SU-DHL-6 (cell line): Measurements from ENCODE around the gene FBXW7.

ENCODE experiments used
- H2AFZ ChIP-seq: fragments of 200-600 bp; sonication (generic); 2 replicates; pipeline ENCODE4 v1.6.1; 2014; ENCODE audit warnings: low read depth, mild to moderate bottlenecking, moderate library complexity, mixed read lengths, antibody characterized with exemption, low read length; ENCODE audit not compliant: severe bottlenecking
- H3F3A ChIP-seq: fragments of 200-600 bp; shearing (Covaris generic); 2 replicates; pipeline ENCODE4 v1.6.0; 2016; ENCODE audit warnings: antibody characterized with exemption, mild to moderate bottlenecking; ENCODE audit not compliant: insufficient read depth
- H3K27ac ChIP-seq: fragments of 200-600 bp; sonication (generic); 2 replicates; pipeline ENCODE4 v1.5.1; 2016; ENCODE audit warnings: low read depth, mild to moderate bottlenecking, low read length, moderate library complexity, mixed read lengths
- H3K27me3 ChIP-seq: fragments of 200-600 bp; sonication (generic), shearing (Covaris generic); 2 replicates; pipeline ENCODE4 v1.6.0; 2014; ENCODE audit warnings: mild to moderate bottlenecking, low read length
- H3K36me3 ChIP-seq: fragments of 200-600 bp; sonication (generic); 2 replicates; pipeline ENCODE4 v1.6.1; 2014; ENCODE audit warnings: mild to moderate bottlenecking, low read length, mixed read lengths
- H3K4me2 ChIP-seq: fragments of 300-600, 200-600 bp; shearing (Covaris generic), sonication (generic); 2 replicates; pipeline ENCODE4 v1.6.0; 2014; ENCODE audit warnings: low read length, low read depth, mild to moderate bottlenecking; ENCODE audit not compliant: poor library complexity, severe bottlenecking
- H3K4me3 ChIP-seq: fragments of 200-600 bp; sonication (generic); 2 replicates; pipeline ENCODE4 v1.5.1; 2014; ENCODE audit warnings: antibody characterized with exemption, low read length, mild to moderate bottlenecking, mixed read lengths; ENCODE audit not compliant: insufficient read depth, poor library complexity, severe bottlenecking
- H3K79me2 ChIP-seq: fragments of 200-600 bp; sonication (generic); 2 replicates; pipeline ENCODE4 v1.6.1; 2014; ENCODE audit warnings: mild to moderate bottlenecking, low read length, moderate library complexity; ENCODE audit not compliant: insufficient read depth
- H3K9ac ChIP-seq: fragments of 200-600 bp; sonication (generic); 2 replicates; pipeline ENCODE4 v1.7.0; 2014; ENCODE audit warnings: mild to moderate bottlenecking, low read length
- H3K9me2 ChIP-seq: fragments of 200-600 bp; sonication (generic); replicated peaks from 2 replicates; pipeline ENCODE4 v1.6.1; 2014; ENCODE audit warnings: low read length; ENCODE audit not compliant: insufficient read depth
- H3K9me3 ChIP-seq: fragments of 200-600 bp; sonication (generic); 2 replicates; pipeline ENCODE4 v1.6.1; 2014; ENCODE audit warnings: low read length, mixed read lengths; ENCODE audit not compliant: insufficient read depth
- H4K20me1 ChIP-seq: fragments of 200-600 bp; sonication (generic); 2 replicates; pipeline ENCODE4 v1.6.1; 2014; ENCODE audit warnings: low read depth, mild to moderate bottlenecking, antibody characterized with exemption, low read length, moderate library complexity, mixed read lengths
- EZH2phosphoT487 ChIP-seq: fragments of 200-600 bp; sonication (generic), shearing (Covaris generic); conservative IDR thresholded peaks from 2 replicates; pipeline ENCODE4 v1.6.1; 2018; ENCODE audit warnings: mild to moderate bottlenecking, antibody characterized with exemption, low read length, moderate library complexity, mixed read lengths
- TF ChIP-seq, protein P1 (sequence below): fragments of 200-600 bp; sonication (generic); IDR thresholded peaks from one replicate; pipeline ENCODE4 v1.5.1; 2017; ENCODE audit warnings: antibody characterized with exemption, mild to moderate bottlenecking, low read length, moderate library complexity; ENCODE audit not compliant: insufficient read depth, poor library complexity, severe bottlenecking

The FBXW7 gene

DNA sequence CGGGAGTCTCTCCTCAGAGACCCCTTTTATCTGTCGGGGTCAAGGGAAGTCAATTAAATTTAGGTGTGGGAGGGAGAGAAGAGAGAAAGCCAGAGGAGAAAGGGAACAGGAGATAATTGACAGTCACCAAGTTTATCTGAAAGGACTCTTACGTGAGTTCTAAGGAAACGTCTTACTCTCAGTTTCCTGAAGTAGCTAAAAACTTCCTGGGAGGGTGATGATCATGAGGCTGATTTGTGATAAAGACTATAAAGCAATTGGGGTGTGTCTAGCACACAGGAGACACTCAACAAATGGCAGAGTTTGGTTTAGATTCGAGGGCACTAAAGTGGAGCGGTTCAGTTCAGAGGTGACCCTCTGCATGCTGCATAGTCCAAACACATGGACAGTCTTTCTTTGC, 254.1 kb downstream of the FBXW7 start:
- Histone ChIP-seq H3K4me3 (no peak overlapping the region), H3K9ac (no peak overlapping the region), H3K36me3 (no peaks in the 10 kb centered on the region), H3K9me2 (no peaks in the 10 kb centered on the region), H3K9me3 (no peaks in the 10 kb centered on the region), H3K27ac (no peak overlapping the region), H3K79me2 (no peaks in the 10 kb centered on the region), H3F3A (no peaks in the 10 kb centered on the region), H4K20me1 (no peaks in the 10 kb centered on the region), H2AFZ (no peak overlapping the region), H3K4me2 (no peak overlapping the region), H3K27me3 (no peaks in the 10 kb centered on the region)
- TF ChIP-seq, protein P1, sequence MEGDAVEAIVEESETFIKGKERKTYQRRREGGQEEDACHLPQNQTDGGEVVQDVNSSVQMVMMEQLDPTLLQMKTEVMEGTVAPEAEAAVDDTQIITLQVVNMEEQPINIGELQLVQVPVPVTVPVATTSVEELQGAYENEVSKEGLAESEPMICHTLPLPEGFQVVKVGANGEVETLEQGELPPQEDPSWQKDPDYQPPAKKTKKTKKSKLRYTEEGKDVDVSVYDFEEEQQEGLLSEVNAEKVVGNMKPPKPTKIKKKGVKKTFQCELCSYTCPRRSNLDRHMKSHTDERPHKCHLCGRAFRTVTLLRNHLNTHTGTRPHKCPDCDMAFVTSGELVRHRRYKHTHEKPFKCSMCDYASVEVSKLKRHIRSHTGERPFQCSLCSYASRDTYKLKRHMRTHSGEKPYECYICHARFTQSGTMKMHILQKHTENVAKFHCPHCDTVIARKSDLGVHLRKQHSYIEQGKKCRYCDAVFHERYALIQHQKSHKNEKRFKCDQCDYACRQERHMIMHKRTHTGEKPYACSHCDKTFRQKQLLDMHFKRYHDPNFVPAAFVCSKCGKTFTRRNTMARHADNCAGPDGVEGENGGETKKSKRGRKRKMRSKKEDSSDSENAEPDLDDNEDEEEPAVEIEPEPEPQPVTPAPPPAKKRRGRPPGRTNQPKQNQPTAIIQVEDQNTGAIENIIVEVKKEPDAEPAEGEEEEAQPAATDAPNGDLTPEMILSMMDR = no peak
- no peak for TF ChIP-seq EZH2phosphoT487

DNA sequence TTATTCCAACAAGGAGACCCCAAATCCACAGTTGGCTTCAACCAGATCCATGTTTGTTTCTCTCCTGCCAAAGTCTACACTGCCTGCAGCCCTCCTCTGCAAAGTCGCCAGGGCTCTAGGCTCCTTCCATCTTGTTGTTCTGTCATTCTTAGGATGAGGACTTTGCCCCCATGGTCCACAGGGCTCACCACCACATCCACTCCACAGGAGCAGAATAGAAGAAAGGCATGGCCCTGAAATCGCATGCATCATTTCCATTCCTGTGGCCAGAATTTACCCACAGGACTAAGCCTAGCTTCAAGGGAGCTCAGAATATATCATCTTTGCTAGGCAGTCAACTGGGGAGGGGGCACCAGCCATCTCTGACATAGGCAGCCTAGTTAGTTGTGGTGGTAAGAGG, 254.7 kb downstream of the FBXW7 start:
- Histone ChIP-seq H3K4me3 (no peak overlapping the region), H3K36me3 (no peaks in the 10 kb centered on the region), H3K27me3 (no peaks in the 10 kb centered on the region), H2AFZ (no peak overlapping the region), H3K9ac (no peak overlapping the region), H3K79me2 (no peaks in the 10 kb centered on the region), H3K9me2 (no peaks in the 10 kb centered on the region), H3K27ac (no peak overlapping the region), H3K4me2 (no peak overlapping the region), H4K20me1 (no peaks in the 10 kb centered on the region), H3K9me3 (no peaks in the 10 kb centered on the region), H3F3A (no peaks in the 10 kb centered on the region)
- TF ChIP-seq, protein P1 = no peak
- no peak for TF ChIP-seq EZH2phosphoT487

DNA sequence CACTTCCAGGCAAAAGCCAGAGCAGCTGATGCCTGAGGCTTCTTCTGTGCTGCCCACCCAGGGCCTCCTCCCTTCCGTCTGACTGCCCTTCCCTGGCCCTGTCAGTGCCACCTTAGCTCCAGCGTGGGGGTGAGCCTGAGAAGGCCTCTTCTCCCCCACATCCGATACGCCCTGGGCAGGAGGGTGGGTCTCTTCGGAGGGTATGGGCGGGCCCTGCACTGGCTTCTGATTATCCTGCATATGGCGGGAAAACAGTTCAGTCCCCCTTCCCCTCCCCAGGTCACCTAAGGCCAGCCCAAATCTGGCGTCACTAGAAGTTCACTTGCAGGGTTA, 256.7 kb downstream of the FBXW7 start:
- TF ChIP-seq, protein P1 = no peak
- no peak for TF ChIP-seq EZH2phosphoT487
- H3F3A ChIP-seq = no peaks in the 10 kb centered on the region
- H3K9me3 ChIP-seq = no peaks in the 10 kb centered on the region
- H3K4me2 ChIP-seq = no peak overlapping the region
- H2AFZ ChIP-seq = no peak overlapping the region
- H3K9me2 ChIP-seq = no peaks in the 10 kb centered on the region
- H3K27me3 ChIP-seq = no peaks in the 10 kb centered on the region
- H3K27ac ChIP-seq = no peak overlapping the region
- H3K36me3 ChIP-seq = no peaks in the 10 kb centered on the region
- no peaks in the 10 kb centered on the region for H4K20me1 ChIP-seq
- H3K79me2 ChIP-seq = no peaks in the 10 kb centered on the region
- no peak overlapping the region for H3K4me3 ChIP-seq
- H3K9ac ChIP-seq = no peak overlapping the region

DNA sequence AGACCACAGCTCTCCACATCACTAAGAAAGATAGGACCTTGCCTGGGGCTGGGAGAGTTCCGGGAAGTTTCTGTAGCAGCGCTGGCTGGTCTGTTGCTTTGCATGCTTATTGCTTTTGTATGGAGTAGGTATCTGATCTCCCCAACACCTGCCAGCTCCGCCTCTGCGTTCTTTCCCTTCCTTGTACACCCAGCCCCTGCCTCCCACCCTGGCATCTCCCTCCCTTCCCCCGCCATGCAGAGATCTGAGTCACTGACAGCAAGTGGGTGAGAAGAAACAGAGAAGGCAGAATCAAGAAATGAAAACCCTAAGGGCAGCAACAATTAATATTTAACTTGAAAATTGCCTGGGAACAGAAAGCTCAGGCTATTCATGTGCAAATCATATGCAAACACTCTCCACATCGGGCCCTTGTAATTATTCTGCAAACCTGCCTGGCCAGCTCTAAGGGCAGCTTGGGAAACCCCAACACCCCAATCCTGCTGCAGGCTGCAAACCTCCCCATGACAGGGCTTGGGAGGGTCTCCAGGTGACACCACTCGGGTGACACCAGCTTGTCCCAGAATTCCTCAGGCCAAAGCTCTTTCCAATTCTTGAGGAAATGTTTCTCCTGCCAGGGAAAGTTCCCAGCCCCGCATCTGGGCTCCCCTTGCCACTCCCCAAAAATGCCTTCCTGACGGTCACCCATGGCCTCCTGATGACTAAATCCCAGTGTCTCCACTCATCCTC, 257.2 kb downstream of the FBXW7 start:
- no peaks in the 10 kb centered on the region for H3K9me3 ChIP-seq
- no peak for TF ChIP-seq EZH2phosphoT487
- TF ChIP-seq, protein P1 = no peak
- H2AFZ ChIP-seq = no peak overlapping the region
- H3K36me3 ChIP-seq = no peaks in the 10 kb centered on the region
- no peaks in the 10 kb centered on the region for H3K27me3 ChIP-seq
- H4K20me1 ChIP-seq = no peaks in the 10 kb centered on the region
- no peak overlapping the region for H3K4me2 ChIP-seq
- no peaks in the 10 kb centered on the region for H3K79me2 ChIP-seq
- no peak overlapping the region for H3K9ac ChIP-seq
- no peaks in the 10 kb centered on the region for H3F3A ChIP-seq
- H3K4me3 ChIP-seq = no peak overlapping the region
- no peaks in the 10 kb centered on the region for H3K9me2 ChIP-seq
- H3K27ac ChIP-seq = no peak overlapping the region
